Fibroblast of skin of back (primary cell): ENCODE results near the gene COP1.

Experiments used
- DNase-seq: peaks from one replicate; pipeline ENCODE4 v3.0.0-alpha.2; 2013

Gene COP1

DNA sequence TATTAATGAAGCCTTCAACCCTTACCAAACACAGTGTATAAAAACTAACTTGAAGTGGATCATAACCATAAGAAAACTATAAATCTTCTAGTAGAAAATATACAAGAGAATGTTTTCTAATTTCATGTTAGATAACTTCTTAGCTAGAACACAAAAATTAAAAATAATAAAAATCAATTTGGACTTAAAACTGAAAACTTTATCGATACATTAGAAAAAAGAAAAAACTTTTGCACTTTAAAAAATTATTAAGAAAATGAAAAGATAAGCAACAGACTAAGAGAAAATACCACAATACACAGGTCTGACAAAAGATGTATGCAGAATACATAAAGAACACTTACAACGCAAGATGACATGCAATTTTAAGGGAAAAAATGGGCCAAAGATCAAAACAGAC is 8.7 kb downstream of the COP1 start:
- DNase-seq, result no peak

DNA sequence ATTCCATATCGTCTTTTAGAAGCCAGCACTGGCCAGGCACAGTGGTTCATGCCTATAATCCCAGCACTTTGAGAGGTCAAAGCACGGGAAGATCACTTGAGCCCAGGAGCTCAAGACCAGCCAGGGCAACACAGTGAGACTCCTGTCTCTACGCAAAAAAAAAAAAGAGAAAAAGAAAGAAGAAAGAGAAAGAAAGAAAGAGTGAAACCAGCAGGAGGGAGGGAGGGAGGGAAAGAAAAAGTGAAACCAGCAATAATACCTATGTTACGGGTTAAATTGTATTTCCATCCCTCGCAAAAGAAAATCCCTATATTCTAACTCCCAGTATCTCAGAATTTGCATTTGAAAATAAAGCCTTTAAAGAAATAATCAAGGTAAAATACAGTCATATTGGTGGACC is 10.4 kb downstream of the COP1 start:
- no peak for DNase-seq

DNA sequence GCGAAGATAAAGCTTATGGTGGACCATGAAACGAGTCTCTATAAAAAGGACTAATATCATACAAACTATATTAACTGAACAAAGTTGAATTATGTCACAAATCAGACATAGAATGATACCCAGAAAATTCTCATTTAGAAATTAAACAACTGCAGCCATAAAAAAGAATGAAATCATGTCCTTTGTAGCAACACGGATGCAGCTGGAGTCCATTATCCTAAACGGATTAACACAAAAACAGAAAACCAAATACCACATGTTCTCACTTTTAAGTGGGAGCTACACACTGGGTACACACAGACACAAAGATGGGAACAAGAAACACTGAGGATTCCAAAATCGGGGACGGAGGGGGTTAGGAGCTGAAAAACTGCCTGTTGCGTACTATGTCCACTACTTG is 11.5 kb downstream of the COP1 start:
- no peak for DNase-seq

DNA sequence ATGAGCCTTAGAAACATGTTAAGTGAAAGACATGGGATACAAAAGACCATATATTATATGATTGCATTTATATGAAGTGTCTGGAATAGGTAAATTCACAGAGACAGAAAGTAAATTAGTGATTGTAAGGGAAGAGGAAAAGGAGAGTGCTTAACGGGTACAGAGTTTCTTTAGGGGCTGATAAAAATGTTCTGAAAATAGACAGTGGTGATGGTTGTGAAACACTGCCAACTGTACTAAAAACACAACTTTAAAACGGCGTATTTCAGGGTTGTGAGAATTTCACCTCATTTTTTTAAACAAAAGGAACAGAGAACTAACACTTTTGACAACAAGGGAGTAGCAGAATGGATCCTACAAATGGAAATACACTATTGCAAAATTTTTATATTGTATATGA is 13.4 kb downstream of the COP1 start:
- DNase-seq, result no peak

DNA sequence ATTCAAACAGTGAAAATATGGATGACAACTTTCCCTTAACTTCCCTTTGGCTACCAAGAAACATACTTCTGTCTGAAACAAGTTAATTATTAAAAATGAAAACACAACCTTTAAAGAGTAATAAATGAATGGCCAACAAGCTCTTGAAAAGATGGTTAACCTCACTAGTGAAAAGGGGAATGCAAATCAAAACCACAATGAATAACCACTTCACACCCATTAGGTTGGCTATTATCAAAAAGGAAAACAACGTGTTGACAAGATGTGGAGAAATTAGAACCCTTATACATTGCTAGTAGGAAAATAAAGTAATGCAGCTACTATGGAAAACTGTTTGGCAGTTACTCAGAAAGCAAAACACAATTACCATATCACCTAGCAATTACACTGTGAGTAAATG is 14.1 kb downstream of the COP1 start:
- DNase-seq, result no peak

DNA sequence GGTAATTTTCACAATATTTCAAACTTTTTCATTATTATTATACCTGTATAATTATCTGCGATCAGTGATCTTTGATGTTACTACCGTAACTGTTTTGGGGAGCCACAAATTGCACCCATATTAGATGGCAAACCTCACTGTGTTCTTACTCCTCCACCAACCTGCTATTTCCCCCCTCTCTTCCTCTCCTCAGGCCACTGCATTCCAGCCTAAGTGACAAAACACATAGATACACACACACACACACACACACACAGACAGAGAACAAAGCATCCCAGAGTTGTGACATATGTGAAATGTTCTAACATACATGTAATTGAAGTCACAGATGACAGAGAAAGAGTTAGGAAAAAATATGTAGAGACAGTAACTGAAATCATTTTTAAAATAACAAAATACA is 18.5 kb downstream of the COP1 start:
- no peak for DNase-seq

DNA sequence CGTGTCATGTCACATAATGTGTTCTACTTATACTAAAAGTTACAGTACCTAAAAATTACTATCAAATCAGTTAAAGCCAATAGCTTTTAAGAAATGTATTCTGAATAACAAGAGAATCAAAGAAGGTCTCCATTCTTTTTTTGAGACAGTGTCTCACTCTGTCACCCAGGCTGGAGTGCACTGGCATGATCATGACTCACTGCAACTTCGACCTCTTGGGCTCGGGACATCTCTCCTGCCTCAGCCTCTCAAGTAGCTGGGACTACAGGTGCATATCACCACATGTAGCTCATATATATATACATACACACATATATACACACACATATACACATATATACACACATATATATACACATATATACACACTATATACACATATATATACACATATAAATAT is 20.1 kb downstream of the COP1 start:
- no peak for DNase-seq

DNA sequence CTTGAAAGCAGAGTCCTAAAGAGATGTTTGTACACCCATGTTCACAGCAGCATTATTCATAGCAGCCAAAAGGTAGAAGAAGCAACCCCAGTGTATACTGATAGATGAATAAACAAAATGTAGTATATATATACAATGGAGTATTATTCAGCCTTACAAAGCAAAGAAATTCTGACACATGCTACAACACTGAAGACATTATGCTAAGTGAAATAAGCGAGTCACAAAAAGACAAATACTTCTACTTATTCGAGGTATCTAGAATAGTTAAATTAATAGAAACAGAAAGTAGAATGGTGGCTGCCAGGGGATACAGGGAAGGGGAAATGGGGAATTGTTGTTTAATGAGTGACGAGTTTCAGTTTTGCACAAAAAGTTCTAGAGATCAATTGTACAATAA is 23.5 kb downstream of the COP1 start:
- no peak for DNase-seq

DNA sequence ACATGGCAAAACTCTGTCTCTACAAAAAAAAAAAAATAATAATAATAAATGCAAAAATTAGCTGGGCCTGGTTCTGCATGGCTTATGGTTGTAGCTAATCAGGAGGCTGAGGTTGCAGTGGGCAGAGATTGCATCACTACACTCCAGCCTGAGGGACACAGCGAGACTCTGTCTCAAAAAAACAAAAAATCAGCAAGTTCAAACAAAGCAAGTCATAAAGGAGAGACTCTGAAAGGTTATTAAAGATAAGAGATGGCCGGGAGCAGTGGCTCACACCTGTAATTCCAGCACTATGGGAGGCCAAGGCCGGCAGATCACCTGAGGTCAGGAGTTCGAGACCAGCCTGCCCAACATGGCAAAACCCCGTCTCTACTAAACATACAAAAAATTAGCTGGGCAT is 28.8 kb downstream of the COP1 start:
- DNase-seq, result no peak

DNA sequence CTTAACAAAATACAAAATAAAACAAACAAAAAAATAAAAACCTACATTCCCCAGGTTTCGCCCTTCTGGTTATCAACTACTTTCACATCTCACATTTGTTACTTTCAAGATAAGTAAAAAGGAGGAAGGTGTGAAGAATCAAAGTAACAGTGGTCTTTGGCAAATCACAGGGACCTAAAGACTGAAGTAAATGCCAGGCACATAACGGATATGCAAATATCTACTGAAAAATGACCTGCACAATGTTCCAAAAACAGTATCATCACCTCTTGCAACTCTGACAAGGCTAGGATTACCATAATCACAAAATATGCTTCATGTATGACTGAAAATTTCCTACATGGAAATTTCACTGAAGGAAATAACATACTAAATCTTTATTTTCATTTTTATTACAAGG is 29.3 kb downstream of the COP1 start:
- no peak for DNase-seq

DNA sequence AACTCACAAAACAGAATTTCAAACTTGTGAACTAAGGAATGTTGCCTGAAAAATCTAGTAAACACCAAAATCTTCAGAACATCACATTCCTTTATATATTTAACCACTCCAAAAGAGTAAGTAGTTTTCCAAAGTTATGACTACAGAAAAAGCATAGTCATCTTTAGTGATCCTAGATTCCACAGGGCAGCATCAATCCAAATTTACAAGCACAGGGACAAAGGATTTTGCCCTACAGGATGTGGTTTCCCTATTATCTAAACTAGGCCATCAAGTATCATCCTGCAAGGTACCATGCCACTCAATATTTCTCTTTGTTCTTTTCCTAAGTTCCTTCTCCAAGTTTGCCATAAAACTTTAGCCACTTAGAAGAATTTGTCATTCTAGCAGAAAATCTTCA is 33.0 kb downstream of the COP1 start:
- DNase-seq, result peak; percentile 16

DNA sequence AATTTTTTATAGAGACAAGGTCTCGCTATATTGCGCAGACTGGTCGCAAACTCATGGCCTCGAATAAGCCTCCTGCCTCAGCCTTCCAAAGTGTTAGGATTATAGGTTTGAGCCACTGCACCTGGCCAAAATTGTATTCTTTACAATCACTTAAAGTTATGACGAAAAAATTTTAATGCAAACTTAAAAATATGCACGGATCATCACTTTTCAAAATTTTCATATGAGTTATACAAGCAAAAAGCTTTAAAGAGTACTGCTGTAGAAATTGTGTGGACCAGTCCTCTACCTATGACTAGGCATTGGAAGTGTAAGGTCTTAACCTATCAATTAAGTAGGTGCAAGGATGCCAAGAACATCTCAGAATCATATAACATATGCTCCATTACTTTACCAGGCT is 34.9 kb downstream of the COP1 start:
- no peak for DNase-seq

DNA sequence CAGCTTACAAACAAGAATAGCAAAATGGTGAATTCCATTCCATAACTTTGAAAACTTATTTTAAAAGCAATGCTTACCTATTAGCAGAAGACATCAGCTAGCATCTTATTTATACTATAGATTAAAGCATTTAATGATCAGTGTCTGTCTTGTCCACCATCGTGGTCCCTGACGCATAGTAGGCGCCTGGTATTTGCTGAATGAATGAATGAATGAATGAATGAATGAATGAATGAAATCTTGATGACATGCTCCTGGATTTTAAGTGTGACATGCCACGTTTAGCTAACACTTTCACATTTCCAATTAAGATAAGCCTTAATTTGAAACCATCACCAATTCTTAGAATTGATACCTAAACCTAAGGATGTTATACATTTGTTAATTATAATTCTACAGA is 39.9 kb downstream of the COP1 start:
- DNase-seq, result no peak

DNA sequence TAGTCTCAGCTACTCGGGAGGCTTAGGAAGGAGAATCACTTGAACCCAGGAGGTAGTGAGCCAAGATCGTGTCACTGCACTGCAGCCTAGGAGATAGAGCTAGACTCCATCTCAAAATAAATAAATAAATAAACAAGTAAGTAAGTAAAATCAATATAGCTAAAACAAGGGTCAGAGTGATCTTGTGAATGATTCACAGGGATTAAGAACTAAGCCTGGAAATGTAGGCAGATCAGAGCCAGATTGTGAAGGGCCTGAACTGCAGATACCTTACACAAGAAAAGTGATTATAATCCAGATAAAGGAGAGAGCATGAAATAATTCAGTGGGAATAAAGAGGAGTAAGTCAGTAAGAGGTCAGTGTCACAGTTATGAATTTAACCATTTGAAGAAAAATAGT is 41.5 kb downstream of the COP1 start:
- DNase-seq, result no peak

DNA sequence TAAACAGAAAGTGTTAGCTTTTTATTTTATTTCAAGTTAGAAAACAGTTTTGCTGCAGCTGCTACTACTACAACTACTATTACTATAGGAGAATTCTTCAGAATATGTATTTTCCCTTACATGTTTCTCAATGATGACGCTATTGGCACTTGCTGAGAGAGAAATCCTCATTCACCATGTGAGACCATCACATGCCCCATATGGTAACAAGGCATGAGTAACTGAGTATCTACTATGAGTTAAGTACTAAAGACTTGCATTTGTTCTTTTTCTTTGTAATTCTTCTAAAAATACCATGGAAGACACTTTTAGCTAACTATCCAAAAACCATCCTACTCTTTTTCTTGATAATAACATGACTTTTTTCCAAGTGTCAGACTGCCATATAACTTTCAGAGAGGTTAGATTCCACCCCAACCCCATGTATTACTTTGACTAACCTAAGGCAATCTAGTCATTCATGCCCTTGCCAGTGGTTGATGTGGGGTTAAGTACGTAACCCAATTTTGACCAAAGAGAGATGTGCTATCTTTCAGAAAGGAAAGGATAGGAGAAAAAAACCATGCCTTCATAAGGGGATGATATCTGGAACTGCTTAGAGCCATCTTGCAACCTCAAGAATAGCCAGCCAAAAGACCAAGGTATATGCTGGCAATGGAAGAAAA is 42.9 kb downstream of the COP1 start:
- no peak for DNase-seq

DNA sequence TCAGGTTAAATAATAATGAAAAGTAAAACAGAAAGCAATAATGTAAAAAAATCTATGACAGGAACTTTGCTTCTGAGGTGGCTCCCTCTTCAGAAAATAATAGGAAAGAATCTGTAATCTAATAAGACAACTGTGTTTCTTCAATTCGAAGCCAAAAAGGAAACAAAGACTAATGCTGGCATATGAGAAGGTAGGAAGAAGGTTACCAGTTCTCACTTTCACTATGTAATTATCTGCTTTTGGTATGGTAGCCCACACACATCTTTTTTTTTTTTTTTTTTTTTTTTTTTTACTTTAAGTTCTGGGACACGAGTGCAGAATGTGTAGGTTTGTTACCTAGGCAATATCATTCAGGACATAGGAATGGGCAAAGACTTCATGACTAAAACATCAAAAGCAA is 47.1 kb downstream of the COP1 start:
- no peak for DNase-seq

DNA sequence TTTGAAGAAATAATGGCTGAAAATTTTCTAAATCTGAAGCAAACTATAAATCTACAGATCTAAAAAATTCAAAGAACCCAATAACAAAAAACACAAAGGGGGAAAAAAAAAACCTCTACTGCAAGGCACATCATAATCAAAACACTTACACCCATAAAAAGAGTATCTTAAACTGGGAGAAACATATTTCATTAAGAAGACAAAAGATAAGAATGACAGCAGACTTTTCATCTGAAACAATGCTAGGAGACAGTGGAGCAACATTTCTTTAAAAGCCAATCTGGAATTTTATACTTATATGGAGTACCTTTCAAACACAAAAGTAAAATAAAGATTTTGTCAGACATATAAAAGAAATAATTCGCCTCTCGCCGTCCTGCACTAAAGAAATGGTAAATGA is 49.1 kb downstream of the COP1 start:
- DNase-seq, result no peak

DNA sequence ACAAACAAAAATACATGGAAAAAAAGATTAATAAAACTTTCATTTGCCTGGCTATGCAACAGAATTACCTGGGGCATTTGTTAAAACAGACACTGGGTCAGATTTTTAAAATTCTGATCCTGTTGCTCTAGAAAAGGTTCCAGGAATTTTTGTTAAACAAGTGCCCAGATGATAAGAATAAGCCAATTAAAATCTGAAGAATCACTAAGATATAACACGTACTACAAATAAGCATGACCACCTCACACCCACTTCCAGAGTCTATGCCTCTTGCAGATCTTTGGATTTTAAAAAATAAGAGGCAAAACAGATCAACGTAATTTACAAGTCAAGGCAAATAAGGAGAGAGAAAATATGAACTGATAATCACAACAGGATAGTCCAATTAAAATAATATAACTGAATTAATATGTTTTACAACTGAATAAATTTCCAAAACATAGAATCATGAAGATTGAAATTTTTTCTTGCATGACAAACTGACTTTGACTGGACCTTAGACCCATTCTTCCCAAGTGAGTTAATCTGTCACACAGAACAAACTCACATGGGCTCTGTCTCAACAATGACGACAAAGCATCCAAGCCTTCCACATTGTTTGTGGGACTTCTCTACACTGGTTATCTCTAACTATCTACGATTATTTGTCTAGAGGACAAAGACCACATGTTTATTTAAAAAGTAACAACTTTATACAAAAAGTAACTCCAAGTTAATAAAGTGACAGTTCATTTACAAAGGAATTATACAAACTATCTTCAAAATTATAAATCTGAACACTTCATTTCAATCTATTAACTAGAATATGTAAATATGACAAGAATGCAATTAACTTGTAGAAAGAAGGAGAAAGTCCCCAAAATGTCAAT is 56.9 kb downstream of the COP1 start:
- DNase-seq, result no peak

DNA sequence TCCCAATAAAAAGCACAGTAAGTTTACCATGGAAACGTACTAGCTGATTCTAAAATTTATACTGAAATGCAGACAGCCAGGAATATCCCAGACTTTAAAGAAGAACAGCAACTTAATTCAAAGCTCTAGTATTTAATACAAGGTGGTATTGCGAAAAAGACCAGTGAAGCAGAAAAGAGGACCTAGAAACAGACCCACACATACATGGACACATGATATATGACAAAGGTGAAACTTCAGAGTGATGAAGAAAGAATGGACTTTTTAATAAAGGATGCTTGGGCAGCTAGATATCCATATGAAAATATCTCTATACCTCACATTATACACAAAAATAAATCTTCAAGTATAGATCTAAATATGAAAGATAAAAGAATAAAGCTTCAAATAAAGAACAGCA is 62.6 kb downstream of the COP1 start:
- DNase-seq, result no peak

DNA sequence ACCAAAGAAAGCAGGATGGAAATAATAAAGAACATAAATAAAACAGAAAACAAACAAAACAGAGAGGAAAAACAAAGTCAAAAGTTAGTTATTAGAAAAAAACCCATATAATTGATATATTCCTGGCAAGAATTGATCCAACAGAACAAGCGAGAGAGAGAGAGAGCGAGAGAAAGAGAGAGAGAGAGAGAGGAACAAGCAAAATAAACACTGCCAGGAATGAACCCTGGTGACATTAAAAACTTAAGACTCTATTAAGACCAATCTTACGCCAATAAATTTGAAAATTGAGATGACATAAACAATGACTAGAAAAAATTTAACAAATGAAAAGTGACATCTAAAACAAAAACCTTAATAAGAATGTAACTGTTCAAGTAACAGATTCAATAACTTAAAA is 64.1 kb downstream of the COP1 start:
- no peak for DNase-seq

DNA sequence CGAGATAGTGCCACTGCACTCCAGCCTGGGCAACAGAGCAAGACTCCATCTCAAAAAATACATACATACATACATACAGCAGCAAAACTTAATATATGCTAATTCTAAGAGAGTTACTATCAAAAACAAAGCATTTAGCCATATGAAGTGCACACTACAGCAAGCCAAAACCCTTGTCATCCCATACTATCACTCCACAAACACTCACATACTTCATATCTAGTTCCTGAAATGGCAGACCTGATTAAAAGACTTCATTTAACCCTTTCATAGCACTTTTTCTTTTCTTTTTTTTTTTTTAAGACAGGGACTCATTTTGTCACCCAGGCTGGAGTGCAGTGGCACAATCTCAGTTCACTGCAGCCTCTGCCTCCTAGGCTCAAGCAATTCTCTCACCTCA is 65.6 kb downstream of the COP1 start:
- DNase-seq, result no peak

DNA sequence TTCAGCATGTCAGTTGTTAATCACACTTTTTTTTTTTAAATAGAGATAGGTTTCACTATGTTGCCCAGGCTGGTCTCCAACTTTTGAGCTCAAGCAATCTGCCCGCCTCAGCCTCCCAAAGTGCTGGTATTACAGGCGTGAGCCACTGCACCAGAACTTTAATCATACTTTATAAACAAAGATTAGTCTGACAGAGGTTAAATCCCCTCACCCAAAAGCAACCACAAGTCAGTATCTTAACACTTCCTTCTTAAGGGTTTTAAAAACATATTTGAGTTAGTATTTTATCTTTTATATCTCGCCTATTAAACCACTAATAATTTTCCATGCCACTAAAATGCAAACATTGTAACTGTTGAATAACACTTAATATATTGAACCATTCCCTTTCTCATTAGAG is 70.2 kb downstream of the COP1 start:
- no peak for DNase-seq

DNA sequence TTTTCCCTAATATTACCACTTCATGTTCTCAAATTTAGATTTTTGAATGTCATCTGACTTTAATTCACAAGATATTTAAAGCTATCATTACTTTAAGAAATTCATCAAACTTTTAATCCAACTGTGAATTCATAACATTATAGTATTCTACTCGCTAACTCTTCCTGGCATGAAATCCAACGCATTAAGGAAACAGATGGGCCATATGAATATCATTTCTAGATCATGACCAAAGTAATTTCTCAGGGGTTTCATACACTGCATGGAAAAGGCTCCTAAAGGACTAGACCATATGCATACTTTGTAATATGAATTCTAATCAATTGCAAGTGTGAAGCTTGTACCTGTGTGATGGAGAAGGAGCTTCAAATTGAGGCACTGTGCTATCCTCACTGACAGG is 72.4 kb downstream of the COP1 start:
- DNase-seq, result no peak

DNA sequence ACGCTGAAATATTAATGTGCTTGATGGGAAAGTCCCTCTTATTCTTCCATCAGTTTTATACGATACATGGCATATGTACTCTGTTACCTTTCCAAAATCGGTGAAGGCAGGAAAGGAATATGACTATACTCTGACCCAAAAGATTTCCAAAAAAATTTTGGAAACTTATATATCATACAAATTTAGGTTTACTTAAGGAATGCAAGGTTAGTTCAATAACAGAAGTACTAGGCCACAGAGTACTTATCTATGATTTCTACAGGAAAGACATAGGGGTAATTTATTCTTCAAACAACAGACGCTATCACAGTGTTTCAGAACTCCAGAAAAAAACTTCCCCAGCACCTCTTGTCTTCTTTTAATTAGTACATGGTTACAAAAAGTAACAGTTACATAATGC is 84.8 kb downstream of the COP1 start:
- no peak for DNase-seq

DNA sequence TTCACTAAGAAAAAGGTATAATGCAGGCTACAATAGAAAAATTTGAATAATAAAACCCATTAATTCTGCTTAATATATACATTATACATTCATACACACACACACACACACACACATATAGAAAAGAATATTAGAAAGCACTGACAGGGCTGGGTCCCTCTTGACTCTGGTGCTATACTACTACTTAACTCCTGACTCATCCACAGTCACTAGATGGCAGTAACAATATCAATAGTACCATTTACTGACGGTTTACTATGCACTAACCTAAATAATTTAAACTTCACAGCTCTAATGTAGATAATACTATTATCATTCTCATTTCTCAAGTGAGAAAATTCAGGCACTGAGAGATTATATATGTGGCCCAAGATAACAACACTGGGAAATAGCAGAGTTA is 87.5 kb downstream of the COP1 start:
- DNase-seq, result peak; percentile 36
